Ramos (cell line): ENCODE data around the gene NELL1.

Source experiments
- in situ Hi-C: fragments of 300-500 bp; cut with MboI; formaldehyde crosslinking; loops from one replicate; pipeline ENCODE4 v1.14.3; 2022; ENCODE audit warnings: low sequenced_read_pairs; ENCODE audit not compliant: unreplicated experiment

NELL1 gene

DNA sequence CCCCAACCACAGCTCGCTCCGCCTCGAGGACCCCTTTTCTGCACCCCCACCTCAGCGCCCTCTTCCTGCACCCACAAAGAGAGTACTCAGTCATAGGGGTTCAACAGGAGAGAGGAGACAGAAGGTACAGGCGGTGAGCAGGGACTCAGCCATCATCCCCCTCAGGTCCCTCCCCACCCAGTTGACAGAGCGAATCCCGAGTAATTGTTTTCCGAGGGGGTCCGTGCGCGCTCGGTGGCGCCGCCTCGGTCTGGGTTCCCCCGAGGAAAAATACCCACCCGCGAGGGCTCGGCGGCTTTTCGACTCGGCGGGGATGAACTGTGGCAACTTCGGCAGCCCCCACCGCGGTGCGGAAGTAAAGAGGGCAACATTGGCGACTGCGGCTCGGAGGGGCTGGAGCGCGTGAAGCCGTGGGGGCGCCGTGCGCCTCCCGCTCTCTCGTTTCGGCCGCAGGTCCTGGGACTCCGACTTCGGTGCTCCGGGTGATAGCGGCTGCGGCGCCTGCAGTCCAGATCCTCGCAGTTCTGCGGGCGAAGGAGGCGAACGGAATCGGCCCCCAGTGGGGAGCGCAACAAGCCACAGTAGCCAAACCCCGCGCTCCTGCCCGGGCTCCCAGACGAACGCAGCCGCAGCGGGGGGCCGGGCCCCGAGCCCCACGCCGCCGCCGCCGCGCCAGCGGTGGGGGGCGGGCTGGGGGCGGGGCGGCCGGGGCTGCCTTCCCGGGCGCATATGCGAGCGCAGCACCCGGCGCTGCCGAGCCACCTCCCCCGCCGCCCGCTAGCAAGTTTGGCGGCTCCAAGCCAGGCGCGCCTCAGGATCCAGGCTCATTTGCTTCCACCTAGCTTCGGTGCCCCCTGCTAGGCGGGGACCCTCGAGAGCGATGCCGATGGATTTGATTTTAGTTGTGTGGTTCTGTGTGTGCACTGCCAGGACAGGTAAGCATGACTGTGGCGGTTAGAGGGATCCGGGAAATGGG, at the start of gene NELL1:
Gene NELL1, plus strand, starts transcription at position 743 of the 976 bp plus-strand sequence.
- in situ Hi-C loops = loop anchor here (25.0 kb wide), 1 partner anchor 1468 kb away; no protein-coding TSS in a partner anchor

DNA sequence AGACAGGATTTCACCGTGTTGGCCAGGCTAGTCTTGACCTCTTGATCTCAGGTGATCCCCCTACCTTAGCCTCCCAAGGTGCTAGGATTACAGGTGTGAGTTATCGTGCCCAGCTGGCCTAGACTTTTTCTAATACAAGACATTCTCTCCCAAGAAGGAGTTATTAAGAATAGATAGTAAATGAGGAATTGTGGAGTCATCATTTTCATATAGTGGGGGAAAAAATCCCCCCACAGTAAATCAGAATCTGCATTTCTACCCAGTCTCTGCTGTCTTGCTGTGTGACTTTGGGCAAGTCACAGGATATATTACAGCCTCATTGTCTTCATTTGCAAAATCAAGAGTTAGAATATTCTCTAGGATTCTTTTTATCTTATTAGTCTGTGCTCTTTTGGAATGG, 48.4 kb upstream of the NELL1 start:
- in situ Hi-C loops = no loop called here

GRCh38 chr11:20621679-20622078, 47.7 kb upstream of the NELL1 start:
- in situ Hi-C loops = no loop called here

- in situ Hi-C loops = no loop called here
These were observed 46.1 kb upstream of the NELL1 start for GRCh38 chr11:20623252-20623651.

DNA sequence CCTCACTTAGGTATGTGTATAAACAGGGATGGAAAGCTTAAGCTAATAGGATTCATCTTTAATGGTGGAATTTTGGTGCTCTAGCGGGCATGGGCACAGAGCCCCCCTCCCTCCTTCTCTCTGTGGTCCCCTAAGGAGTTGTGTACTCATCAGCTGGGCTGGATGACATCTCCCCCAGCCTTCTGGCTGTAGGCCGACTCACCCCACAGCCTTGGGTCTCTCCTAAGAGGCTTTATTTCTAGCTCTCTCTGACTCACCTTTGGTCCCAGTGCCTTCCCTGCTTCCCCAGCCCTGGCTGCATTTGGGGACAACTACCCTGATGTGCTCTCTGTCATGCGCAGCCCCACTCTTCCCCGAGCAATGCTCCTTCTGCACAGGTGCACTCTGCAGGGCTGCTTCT, 43.1 kb upstream of the NELL1 start:
- in situ Hi-C loops = no loop called here

DNA sequence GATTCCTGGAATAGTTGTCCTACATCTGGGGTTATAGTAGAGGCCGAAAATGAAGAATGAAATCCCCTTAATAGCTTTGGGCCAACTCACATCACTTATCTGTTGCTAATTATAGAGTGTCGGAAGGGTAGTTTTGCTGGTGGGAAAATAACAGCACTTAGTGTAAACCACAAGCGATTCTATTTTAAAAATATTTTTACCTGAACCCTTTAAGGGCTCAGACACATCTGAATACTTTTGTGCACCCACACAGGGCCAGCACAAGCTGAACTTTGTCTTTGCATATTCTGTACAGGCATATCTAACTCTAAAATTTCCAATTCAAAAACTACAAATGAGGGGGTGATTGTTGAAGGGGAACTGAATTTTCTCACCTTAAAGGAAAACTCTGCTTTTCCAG, 42.4 kb upstream of the NELL1 start:
- in situ Hi-C loops = no loop called here

- in situ Hi-C loops = no loop called here
These were observed 41.7 kb upstream of the NELL1 start for GRCh38 chr11:20627701-20628100.

DNA sequence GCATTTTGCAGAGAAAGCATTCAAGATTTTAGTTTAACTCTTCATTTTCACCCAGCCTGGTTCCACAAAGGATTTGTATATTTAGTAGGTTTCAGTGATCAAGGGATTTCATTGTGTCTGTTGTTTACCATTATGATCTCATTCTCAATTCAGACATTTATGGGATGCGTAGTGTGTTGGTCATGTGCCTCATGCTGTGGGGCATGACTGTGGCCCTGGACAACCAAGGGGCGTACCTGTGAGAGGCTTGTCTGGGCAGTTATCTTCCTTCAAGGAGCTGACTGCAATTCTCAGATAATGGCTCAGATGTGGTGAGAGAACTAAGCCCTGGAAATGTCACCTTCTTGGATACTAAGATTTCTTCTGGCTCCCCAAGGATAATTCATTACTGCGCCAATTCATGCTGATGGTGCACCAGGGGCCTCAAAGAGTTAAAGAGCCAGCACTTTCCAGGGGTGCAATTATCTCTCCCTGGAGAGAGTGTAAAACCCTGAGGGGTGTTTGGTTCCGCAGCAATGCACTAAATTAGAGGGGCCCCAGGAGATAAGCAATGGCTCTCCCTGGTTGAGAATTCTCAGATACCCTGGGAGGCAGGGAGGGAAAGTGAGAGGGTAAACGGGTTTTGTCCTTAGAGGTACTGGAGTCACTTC, 37.7 kb upstream of the NELL1 start:
- in situ Hi-C loops = no loop called here

DNA sequence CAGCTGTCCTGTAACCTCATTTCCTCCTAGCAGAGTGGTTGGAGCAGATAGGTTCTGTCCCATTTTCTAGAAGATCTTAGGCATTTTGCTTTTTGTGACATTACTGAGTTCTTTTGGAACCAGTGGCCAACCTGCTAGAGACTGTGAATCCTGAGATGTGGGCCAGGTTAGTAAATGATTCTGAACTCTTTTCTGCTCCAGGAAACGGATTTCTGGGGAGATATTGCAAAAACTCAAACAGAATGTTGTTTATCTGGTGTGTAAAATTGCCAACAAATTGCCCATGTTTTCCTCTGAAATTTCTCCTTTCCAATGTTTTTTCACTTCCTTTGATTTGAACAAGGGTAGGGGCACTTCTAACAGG, 37.2 kb upstream of the NELL1 start:
- in situ Hi-C loops = no loop called here

DNA sequence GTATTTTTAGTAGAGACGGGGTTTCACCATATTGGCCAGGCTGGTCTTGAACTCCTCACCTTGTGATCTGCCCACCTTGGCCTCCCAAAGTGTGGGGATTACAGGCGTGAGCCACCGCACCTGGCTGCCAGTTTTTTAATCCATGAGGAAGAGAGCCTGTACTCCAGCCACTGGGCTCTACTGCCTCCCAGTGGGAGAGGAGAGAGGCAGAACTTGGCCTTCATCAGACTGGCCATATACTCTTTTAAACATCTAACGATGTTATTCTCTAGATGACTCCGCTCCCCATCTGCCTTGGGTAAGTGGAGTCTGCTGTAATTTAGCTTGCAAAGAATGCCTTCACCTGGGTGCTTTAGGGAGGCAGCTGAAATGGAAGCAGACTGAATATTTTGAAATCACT, 35.3 kb upstream of the NELL1 start:
- in situ Hi-C loops = no loop called here

DNA sequence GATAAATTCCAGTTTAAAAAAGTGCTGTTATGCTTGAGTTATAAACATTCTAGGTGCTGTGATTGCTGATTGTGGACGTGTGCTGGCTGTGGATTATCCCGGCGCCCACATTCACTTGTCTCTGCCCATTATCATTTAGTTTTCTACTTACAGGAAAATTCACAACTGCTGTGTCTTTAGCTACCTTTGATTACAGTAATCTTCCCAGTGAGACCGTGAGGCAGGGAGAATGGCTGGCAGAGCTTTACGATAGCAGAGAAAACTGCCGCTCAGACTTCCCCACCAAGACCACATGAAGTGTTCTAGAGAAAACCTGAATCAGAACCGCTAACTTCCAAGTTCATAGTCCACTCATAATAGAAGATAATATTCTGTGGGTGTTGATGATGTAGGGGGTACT, 34.6 kb upstream of the NELL1 start:
- in situ Hi-C loops = no loop called here

DNA sequence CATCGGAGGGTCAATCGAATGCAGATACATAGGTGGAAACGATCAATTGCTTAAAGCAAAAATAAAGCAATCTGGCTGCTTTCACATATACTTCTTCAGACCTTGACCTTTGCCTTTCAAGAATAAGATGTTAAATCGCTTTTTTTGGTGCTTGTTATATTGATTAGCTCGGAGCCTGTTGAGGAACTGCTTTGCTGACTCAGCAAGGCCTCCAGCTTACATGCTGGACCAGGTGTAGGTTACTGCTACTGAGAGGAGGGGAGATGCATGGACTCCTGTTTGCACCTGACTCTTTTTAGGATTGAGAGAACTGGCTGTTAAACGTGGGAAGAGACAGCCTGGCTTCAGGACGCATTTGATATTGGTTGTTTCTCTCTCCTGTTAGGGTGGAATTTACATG, 31.3 kb upstream of the NELL1 start:
- in situ Hi-C loops = no loop called here

DNA sequence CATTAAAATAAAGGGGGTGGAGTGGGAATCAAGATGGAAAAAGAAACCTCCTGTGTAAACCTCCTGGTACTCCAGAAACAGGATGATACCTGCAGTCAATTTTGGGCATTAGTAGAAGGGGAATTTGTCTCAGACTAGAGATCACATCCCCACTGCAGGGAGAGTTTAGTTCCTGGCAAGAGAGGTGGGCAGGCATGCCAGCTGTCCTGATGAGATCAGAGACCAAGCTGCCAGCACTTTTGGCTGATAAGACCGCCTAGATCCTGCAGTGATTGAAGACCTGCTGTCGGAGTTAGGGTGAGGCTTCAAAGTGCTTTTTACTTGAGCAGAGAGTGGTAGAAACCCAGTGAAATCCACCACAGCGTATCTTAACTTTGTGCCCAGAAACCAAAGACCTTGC, 29.7 kb upstream of the NELL1 start:
- in situ Hi-C loops = no loop called here

- in situ Hi-C loops = no loop called here
These were observed 29.0 kb upstream of the NELL1 start for GRCh38 chr11:20640401-20640800.

- in situ Hi-C loops = no loop called here
These were observed 25.0 kb upstream of the NELL1 start for GRCh38 chr11:20644360-20644759.

GRCh38 chr11:20647976-20648565, 21.3 kb upstream of the NELL1 start:
- in situ Hi-C loops = no loop called here

DNA sequence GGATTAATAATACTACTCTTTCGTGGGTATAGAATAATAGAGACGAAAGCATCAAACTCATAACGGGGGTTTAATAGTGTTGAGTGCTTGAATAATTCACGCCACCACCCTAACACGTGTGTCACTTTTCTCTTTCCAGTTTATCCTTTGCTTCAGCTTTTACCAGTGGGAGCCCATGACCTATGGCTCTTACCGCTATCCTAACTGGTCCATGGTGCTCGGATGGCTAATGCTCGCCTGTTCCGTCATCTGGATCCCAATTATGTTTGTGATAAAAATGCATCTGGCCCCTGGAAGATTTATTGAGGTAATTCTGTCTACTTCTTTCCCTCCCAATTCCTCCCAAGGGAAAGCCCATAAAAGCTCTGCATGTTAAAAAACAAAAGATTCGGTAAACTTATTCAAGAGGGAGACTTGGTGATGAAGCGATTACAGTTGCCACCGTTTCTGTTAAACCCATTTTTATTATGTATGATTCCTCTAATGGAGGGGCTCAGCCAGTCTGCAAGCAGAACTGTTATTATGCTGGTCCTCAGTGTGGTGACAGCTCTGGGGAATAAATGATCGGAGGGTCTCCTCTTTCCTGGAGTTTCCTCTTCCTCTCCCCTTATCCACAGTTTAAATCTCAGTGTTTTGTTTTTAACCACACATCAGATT, 17.1 kb upstream of the NELL1 start:
- in situ Hi-C loops = loop anchor here (25.0 kb wide), 1 partner anchor 1485 kb away; no protein-coding TSS in a partner anchor

DNA sequence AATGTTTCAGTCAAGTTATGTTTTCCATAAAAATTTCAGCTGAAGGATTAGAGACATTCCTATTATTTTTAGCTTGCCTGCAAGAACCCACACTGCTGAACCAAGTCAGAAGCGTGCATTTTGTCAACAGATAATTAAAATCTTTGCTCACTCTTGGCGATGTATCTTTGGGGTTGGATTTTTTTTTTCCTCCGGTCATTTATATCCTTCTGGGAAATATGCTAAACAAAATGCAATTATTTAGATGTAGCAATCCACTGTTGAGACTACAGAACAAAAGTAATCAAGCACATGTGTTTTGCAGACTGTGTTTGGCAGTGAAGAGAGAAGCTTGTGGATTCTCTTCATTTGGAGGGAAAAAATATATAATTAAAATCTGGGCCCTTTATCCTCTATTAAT, 15.3 kb upstream of the NELL1 start:
- in situ Hi-C loops = loop anchor here (25.0 kb wide), 1 partner anchor 1483 kb away; no protein-coding TSS in a partner anchor

DNA sequence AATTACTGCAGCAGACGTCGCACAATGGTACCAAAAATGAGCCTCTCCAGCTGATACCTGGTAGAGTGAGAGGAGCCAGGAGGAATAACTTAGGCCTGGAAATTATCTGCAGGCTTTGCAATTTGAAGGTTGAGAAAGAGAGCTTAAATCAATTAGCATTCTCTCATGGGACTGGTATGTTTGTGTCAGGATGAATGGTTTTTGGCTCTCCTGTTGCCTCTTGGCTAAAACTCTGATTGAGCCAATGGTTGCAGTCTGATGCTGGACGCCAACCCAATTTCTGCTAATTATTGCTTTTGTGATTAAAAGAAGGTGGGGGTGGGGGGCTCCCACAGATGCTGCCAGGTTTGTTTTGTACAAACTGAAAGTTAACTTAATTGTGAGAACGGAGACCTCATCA, 12.5 kb upstream of the NELL1 start:
- in situ Hi-C loops = loop anchor here (25.0 kb wide), 1 partner anchor 1480 kb away; no protein-coding TSS in a partner anchor

GRCh38 chr11:20658135-20658534, 11.3 kb upstream of the NELL1 start:
- in situ Hi-C loops = loop anchor here (25.0 kb wide), 1 partner anchor 1479 kb away; no protein-coding TSS in a partner anchor
